ENCODE measurements around the gene ESYT1. TPM values are rescaled to one million over a fixed set of nuclear protein-coding genes. Genes with fewer than 3 reads are reported as not detected.

The ESYT1 gene
- total and polyA plus RNA-seq, 10 of the 15 experiments (the other 5 are each of a cell fraction or from before 2014, with no cell fraction given): 47.5 to 120 (median 87.1) TPM

DNA sequence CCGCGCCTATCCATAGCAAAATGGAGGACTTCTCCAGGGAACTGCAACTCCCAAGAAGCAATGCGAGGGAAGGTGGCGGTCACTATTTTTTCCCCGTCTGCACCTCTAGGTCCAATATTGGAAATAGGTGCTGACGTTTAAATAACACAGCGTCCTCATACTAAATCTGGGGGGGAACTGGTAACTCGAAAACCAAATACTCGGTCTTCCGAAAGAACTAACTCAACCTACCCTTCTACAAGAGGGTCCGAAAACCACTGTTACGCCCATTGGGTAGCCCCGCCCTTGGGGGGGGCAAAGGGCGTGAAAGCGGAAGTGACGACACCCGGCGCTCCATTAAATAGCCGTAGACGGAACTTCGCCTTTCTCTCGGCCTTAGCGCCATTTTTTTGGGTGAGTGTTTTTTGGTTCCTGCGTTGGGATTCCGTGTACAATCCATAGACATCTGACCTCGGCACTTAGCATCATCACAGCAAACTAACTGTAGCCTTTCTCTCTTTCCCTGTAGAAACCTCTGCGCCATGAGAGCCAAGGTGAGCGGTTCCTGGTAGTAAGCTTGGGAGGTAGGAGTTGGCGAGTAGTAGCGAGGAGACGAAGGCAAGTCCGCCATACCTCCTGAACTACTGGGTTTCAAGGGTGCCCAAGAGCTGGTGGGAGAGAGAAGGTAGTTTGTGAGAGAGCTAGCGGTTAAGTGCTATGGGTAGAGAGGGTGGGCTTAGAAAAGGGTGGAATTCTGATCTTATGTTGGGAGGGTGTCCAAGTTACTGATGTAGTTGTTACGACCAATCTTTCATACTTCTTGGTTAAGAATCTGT is 11.6 kb upstream of the ESYT1 start, which contains the start of gene RPL41 (continued):
- TF ChIP-seq, protein P1, sequence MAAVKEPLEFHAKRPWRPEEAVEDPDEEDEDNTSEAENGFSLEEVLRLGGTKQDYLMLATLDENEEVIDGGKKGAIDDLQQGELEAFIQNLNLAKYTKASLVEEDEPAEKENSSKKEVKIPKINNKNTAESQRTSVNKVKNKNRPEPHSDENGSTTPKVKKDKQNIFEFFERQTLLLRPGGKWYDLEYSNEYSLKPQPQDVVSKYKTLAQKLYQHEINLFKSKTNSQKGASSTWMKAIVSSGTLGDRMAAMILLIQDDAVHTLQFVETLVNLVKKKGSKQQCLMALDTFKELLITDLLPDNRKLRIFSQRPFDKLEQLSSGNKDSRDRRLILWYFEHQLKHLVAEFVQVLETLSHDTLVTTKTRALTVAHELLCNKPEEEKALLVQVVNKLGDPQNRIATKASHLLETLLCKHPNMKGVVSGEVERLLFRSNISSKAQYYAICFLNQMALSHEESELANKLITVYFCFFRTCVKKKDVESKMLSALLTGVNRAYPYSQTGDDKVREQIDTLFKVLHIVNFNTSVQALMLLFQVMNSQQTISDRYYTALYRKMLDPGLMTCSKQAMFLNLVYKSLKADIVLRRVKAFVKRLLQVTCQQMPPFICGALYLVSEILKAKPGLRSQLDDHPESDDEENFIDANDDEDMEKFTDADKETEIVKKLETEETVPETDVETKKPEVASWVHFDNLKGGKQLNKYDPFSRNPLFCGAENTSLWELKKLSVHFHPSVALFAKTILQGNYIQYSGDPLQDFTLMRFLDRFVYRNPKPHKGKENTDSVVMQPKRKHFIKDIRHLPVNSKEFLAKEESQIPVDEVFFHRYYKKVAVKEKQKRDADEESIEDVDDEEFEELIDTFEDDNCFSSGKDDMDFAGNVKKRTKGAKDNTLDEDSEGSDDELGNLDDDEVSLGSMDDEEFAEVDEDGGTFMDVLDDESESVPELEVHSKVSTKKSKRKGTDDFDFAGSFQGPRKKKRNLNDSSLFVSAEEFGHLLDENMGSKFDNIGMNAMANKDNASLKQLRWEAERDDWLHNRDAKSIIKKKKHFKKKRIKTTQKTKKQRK (IDR thresholded peaks at IDR 0.05; ENCODE audit: low read depth, low read length): no peak
- TF ChIP-seq GABPA (IDR thresholded peaks at IDR 0.05; ENCODE audit: low read depth) (peak; percentile 90), CEBPB (IDR thresholded peaks at IDR 0.05; ENCODE audit: borderline replicate concordance in 1 of 2, low read depth in 2 of 2, low read length in 2 of 2) (no peak), CHD2 (IDR thresholded peaks at IDR 0.05; ENCODE audit: borderline replicate concordance, low read depth, low read length) (peak; percentile 37; the same call in 1 of the 2 replicates), YBX1 (IDR thresholded peaks at IDR 0.05) (no peak), MYC (IDR thresholded peaks at IDR 0.05; ENCODE audit: insufficient read depth, insufficient read length, insufficient replicate concordance, low read length, severe bottlenecking) (peak; percentile 98), TAF1 (IDR thresholded peaks at IDR 0.05; ENCODE audit: borderline replicate concordance, low read depth, low read length) (peak; percentile 98), SMC3 (IDR thresholded peaks at IDR 0.05; ENCODE audit: borderline replicate concordance, low read length) (no peak), STAT3 (IDR thresholded peaks at IDR 0.05; ENCODE audit: low read depth, low read length) (no peak), BACH1 (IDR thresholded peaks at IDR 0.05; ENCODE audit: borderline replicate concordance) (peak; percentile 68), HDAC2 (IDR thresholded peaks at IDR 0.05) (no peak), MYB (IDR thresholded peaks at IDR 0.05; ENCODE audit: borderline replicate concordance, low read depth, low read length) (no peak), NFYA (IDR thresholded peaks at IDR 0.05; ENCODE audit: borderline replicate concordance, low read depth, low read length) (no peak)
- TF ChIP-seq, protein P2, sequence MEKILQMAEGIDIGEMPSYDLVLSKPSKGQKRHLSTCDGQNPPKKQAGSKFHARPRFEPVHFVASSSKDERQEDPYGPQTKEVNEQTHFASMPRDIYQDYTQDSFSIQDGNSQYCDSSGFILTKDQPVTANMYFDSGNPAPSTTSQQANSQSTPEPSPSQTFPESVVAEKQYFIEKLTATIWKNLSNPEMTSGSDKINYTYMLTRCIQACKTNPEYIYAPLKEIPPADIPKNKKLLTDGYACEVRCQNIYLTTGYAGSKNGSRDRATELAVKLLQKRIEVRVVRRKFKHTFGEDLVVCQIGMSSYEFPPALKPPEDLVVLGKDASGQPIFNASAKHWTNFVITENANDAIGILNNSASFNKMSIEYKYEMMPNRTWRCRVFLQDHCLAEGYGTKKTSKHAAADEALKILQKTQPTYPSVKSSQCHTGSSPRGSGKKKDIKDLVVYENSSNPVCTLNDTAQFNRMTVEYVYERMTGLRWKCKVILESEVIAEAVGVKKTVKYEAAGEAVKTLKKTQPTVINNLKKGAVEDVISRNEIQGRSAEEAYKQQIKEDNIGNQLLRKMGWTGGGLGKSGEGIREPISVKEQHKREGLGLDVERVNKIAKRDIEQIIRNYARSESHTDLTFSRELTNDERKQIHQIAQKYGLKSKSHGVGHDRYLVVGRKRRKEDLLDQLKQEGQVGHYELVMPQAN (conservative IDR thresholded peaks at IDR 0.05): peak; percentile 89; the same call in 1 of the 2 replicates
- TF ChIP-seq, protein P3, sequence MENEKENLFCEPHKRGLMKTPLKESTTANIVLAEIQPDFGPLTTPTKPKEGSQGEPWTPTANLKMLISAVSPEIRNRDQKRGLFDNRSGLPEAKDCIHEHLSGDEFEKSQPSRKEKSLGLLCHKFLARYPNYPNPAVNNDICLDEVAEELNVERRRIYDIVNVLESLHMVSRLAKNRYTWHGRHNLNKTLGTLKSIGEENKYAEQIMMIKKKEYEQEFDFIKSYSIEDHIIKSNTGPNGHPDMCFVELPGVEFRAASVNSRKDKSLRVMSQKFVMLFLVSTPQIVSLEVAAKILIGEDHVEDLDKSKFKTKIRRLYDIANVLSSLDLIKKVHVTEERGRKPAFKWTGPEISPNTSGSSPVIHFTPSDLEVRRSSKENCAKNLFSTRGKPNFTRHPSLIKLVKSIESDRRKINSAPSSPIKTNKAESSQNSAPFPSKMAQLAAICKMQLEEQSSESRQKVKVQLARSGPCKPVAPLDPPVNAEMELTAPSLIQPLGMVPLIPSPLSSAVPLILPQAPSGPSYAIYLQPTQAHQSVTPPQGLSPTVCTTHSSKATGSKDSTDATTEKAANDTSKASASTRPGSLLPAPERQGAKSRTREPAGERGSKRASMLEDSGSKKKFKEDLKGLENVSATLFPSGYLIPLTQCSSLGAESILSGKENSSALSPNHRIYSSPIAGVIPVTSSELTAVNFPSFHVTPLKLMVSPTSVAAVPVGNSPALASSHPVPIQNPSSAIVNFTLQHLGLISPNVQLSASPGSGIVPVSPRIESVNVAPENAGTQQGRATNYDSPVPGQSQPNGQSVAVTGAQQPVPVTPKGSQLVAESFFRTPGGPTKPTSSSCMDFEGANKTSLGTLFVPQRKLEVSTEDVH (IDR thresholded peaks at IDR 0.05; ENCODE audit: low read depth, partially characterized antibody): peak; percentile 82
- TF ChIP-seq, protein P4, sequence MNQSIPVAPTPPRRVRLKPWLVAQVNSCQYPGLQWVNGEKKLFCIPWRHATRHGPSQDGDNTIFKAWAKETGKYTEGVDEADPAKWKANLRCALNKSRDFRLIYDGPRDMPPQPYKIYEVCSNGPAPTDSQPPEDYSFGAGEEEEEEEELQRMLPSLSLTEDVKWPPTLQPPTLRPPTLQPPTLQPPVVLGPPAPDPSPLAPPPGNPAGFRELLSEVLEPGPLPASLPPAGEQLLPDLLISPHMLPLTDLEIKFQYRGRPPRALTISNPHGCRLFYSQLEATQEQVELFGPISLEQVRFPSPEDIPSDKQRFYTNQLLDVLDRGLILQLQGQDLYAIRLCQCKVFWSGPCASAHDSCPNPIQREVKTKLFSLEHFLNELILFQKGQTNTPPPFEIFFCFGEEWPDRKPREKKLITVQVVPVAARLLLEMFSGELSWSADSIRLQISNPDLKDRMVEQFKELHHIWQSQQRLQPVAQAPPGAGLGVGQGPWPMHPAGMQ (IDR thresholded peaks at IDR 0.05; ENCODE audit: borderline replicate concordance): no peak
